ENCODE results near the gene NRROS.

DNA sequence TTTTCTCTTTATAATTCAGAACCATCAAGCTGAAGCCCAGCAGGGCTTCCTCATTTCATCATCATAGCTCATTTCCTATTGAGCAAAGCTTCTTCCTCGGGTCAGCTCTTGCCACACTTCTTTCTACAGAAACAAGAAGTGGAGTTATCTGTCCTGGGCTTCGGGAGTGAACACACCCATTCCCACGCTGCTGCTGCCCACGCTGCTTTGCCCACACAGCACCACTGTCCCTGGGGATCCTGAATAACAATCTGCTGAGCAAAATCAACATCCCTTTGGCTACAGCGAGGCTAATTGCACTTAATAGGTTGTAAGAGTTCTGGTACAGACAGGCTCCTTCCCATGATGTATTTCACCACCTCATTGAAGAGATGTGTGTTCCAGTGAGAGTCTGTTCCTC is 48.9 kb downstream of the NRROS start:
- no peak for TF ChIP-seq CTCF (IDR thresholded peaks at IDR 0.05)
- no peak for TF ChIP-seq POLR2A (IDR thresholded peaks at IDR 0.05)

Data from vagina (tissue), 2 donors.